NT2/D1 (cell line): ENCODE data around the gene RPS6KB2.

Source experiments
- SUZ12 ChIP-seq: IDR thresholded peaks from 2 replicates; pipeline ENCODE4 v1.6.1; 2011; ENCODE audit not compliant: insufficient read length, insufficient read depth; ENCODE audit errors: extremely low read depth
- YY1 ChIP-seq: IDR thresholded peaks from 2 replicates; pipeline ENCODE4 v1.6.1; 2011; ENCODE audit not compliant: insufficient read length, insufficient read depth
- ZNF274 ChIP-seq: IDR thresholded peaks from 2 replicates; pipeline ENCODE4 v1.6.1; 2011; ENCODE audit warnings: mild to moderate bottlenecking, low read depth, low read length

GRCh38 chr11:67463186-67463585, 34.9 kb downstream of the RPS6KB2 start:
- TF ChIP-seq SUZ12, result no peak
- no peak for TF ChIP-seq YY1
- TF ChIP-seq ZNF274, result no peak
